ENCODE data around the gene PCDH7.
A peak's percentile ranks its signal among the peaks of the same experiment; 100 is the strongest.

PCDH7 gene

DNA sequence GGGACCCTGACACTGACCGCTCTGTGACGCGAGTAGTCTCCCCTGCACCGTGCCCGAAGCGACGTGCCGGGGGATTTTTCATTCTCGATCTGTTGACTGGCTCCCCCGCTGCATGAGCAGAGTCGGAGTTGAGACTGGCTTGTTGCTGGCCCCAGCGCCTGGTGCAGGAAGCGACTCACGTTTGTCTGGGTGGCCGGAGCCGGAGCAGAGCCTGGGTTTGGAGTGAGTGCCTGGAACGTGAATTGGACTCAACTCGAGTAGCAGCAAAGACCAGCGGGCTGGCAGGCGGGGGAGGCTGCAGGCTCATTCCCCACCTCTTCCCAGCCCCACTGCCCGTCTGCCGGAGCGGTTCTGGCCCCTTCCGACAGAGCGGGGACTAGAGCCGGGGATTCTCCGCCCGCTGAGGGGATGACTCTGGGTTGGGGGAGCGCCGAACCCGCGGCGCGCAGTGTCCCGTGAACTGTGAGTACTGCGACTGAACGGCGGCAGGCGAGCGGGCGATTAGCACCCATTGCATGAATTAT, 554 bp downstream of the PCDH7 start:
- H4K8ac ChIP-seq (ENCODE audit: low read depth, low read length) = no peak overlapping the region
- H3K4me3 ChIP-seq (ENCODE audit: low read length) = peak overlapping the region; percentile 91
- peak overlapping the region; percentile 74 for H3K4me2 ChIP-seq (ENCODE audit: low read length)
- H2BK5ac ChIP-seq (ENCODE audit: low read length) = peak overlapping the region; percentile 51
- H3K27ac ChIP-seq (ENCODE audit: low read depth, low read length) = peak overlapping the region; percentile 46
- no peak overlapping the region for H3K4ac ChIP-seq (ENCODE audit: low read depth, low read length)
- peak overlapping the region; percentile 70 for H3K23ac ChIP-seq (ENCODE audit: low read length)
- peaks cover 14% of the 10 kb centered on the region for H3K79me1 ChIP-seq (ENCODE audit: low read length)
- H3K18ac ChIP-seq (ENCODE audit: low read length) = peak overlapping the region; percentile 70
- no CpG with 5 or more reads among the region's 41 CpGs for WGBS (ENCODE audit: extremely low coverage, insufficient coverage, low lambda C conversion rate)
- H3K56ac ChIP-seq (ENCODE audit: low read length) = peak overlapping the region; percentile 98
- H3K36me3 ChIP-seq (ENCODE audit: control insufficient read depth, insufficient read depth, low read length) = no peaks in the 10 kb centered on the region
- peaks cover 6% of the 10 kb centered on the region for H3K4me1 ChIP-seq (ENCODE audit: control insufficient read depth, low read depth, low read length)
- no peak overlapping the region for H4K5ac ChIP-seq (ENCODE audit: low read length)
- no peak overlapping the region for H2BK120ac ChIP-seq (ENCODE audit: low read depth, low read length)
- no peak overlapping the region for H2AK5ac ChIP-seq (ENCODE audit: low read length)
- H3K27me3 ChIP-seq (ENCODE audit: insufficient read depth, low read length, poor library complexity) = no peaks in the 10 kb centered on the region
- peak overlapping the region; percentile 92 for H3K9ac ChIP-seq (ENCODE audit: low read length)
- peak; percentile 80 for DNase-seq
- peaks cover 22% of the 10 kb centered on the region for H3K79me2 ChIP-seq (ENCODE audit: control insufficient read depth, insufficient read depth, low read length)
- no peak overlapping the region for H2BK15ac ChIP-seq (replicated peaks; ENCODE audit: low read depth)

DNA sequence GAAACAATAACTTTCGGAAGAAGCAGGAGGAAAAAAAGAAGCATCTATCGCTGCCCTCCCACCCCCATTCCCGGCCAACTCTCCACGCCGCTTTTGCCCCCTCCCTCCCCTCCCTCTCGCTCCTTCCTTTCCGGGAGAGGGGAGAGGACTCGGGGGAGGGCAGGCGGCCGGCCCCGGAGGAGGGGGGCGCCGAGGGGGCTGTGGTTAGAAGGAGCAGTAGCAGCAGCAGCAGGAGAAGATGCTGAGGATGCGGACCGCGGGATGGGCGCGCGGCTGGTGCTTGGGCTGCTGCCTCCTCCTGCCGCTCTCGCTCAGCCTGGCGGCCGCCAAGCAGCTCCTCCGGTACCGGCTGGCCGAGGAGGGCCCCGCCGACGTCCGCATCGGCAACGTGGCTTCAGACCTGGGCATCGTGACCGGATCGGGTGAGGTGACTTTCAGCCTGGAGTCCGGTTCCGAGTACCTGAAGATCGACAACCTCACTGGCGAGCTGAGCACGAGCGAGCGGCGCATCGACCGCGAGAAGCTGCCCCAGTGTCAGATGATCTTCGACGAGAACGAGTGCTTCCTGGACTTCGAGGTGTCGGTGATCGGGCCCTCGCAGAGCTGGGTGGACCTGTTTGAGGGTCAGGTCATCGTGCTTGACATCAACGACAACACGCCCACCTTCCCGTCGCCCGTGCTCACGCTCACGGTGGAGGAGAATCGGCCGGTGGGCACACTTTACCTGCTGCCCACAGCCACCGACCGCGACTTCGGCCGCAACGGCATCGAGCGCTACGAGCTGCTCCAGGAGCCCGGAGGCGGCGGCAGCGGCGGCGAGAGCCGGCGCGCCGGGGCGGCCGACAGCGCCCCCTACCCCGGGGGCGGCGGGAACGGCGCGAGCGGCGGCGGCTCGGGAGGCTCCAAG, 1.3 kb downstream of the PCDH7 start:
- H3K4me1 ChIP-seq (ENCODE audit: control insufficient read depth, low read depth, low read length) = peaks cover 6% of the 10 kb centered on the region
- H3K4me3 ChIP-seq (ENCODE audit: low read length) = peak overlapping the region; percentile 91
- peak overlapping the region; percentile 64 for H2BK5ac ChIP-seq (ENCODE audit: low read length)
- no peak overlapping the region for H3K18ac ChIP-seq (ENCODE audit: low read length)
- H2BK120ac ChIP-seq (ENCODE audit: low read depth, low read length) = no peak overlapping the region
- peaks cover 14% of the 10 kb centered on the region for H3K79me1 ChIP-seq (ENCODE audit: low read length)
- H2AK5ac ChIP-seq (ENCODE audit: low read length) = no peak overlapping the region
- peak overlapping the region; percentile 92 for H3K9ac ChIP-seq (ENCODE audit: low read length)
- no peak overlapping the region for H4K8ac ChIP-seq (ENCODE audit: low read depth, low read length)
- H3K4ac ChIP-seq (ENCODE audit: low read depth, low read length) = no peak overlapping the region
- WGBS (ENCODE audit: extremely low coverage, insufficient coverage, low lambda C conversion rate) = no CpG with 5 or more reads among the region's 95 CpGs
- H2BK15ac ChIP-seq (replicated peaks; ENCODE audit: low read depth) = no peak overlapping the region
- peak overlapping the region; percentile 95 for H3K23ac ChIP-seq (ENCODE audit: low read length)
- H3K36me3 ChIP-seq (ENCODE audit: control insufficient read depth, insufficient read depth, low read length) = no peaks in the 10 kb centered on the region
- H3K27ac ChIP-seq (ENCODE audit: low read depth, low read length) = no peak overlapping the region
- peak; percentile 77 for DNase-seq
- peak overlapping the region; percentile 98 for H3K56ac ChIP-seq (ENCODE audit: low read length)
- H3K27me3 ChIP-seq (ENCODE audit: insufficient read depth, low read length, poor library complexity) = no peaks in the 10 kb centered on the region
- no peak overlapping the region for H4K5ac ChIP-seq (ENCODE audit: low read length)
- H3K4me2 ChIP-seq (ENCODE audit: low read length) = peak overlapping the region; percentile 92
- H3K79me2 ChIP-seq (ENCODE audit: control insufficient read depth, insufficient read depth, low read length) = peaks cover 22% of the 10 kb centered on the region

DNA sequence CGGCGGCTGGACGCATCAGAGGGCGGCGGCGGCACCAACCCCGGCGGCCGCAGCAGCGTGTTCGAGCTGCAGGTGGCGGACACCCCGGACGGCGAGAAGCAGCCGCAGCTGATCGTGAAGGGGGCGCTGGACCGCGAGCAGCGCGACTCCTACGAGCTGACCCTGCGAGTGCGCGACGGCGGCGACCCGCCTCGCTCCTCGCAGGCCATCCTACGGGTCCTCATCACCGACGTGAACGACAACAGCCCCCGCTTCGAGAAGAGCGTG, 1.9 kb downstream of the PCDH7 start:
- Histone ChIP-seq H2BK15ac (replicated peaks; ENCODE audit: low read depth) (no peak overlapping the region), H4K8ac (ENCODE audit: low read depth, low read length) (no peak overlapping the region), H3K9ac (ENCODE audit: low read length) (peak overlapping the region; percentile 74), H2AK5ac (ENCODE audit: low read length) (no peak overlapping the region), H3K4me2 (ENCODE audit: low read length) (peak overlapping the region; percentile 82), H3K23ac (ENCODE audit: low read length) (no peak overlapping the region), H4K5ac (ENCODE audit: low read length) (no peak overlapping the region), H3K79me1 (ENCODE audit: low read length) (peaks cover 14% of the 10 kb centered on the region), H3K27me3 (ENCODE audit: insufficient read depth, low read length, poor library complexity) (no peaks in the 10 kb centered on the region), H3K4ac (ENCODE audit: low read depth, low read length) (no peak overlapping the region), H3K18ac (ENCODE audit: low read length) (no peak overlapping the region), H3K27ac (ENCODE audit: low read depth, low read length) (no peak overlapping the region), H2BK120ac (ENCODE audit: low read depth, low read length) (no peak overlapping the region), H2BK5ac (ENCODE audit: low read length) (no peak overlapping the region), H3K4me3 (ENCODE audit: low read length) (peak overlapping the region; percentile 14), H3K56ac (ENCODE audit: low read length) (peak overlapping the region; percentile 91), H3K36me3 (ENCODE audit: control insufficient read depth, insufficient read depth, low read length) (no peaks in the 10 kb centered on the region), H3K4me1 (ENCODE audit: control insufficient read depth, low read depth, low read length) (peaks cover 6% of the 10 kb centered on the region), H3K79me2 (ENCODE audit: control insufficient read depth, insufficient read depth, low read length) (peaks cover 22% of the 10 kb centered on the region)
- no CpG with 5 or more reads among the region's 39 CpGs for WGBS (ENCODE audit: extremely low coverage, insufficient coverage, low lambda C conversion rate)
- no peak for DNase-seq

DNA sequence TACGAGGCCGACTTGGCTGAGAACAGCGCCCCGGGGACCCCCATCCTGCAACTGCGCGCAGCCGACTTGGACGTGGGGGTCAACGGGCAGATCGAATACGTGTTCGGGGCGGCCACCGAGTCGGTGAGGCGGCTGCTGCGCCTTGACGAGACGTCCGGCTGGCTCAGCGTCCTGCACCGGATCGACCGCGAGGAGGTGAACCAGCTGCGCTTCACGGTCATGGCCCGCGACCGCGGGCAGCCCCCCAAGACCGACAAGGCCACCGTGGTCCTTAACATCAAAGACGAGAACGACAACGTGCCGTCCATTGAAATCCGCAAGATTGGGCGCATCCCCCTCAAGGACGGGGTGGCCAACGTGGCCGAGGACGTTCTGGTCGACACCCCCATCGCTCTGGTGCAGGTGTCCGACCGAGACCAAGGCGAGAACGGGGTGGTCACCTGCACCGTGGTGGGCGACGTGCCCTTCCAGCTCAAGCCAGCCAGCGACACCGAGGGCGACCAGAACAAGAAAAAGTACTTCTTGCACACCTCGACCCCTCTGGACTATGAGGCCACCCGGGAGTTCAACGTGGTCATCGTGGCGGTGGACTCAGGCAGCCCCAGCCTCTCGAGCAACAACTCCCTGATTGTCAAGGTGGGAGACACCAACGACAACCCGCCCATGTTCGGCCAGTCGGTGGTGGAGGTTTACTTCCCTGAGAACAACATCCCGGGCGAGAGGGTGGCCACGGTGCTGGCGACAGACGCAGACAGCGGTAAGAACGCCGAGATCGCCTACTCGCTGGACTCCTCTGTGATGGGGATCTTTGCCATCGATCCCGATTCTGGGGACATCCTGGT, 2.4 kb downstream of the PCDH7 start:
- peaks cover 23% of the 10 kb centered on the region for H3K79me2 ChIP-seq (ENCODE audit: control insufficient read depth, insufficient read depth, low read length)
- H2BK15ac ChIP-seq (replicated peaks; ENCODE audit: low read depth) = no peak overlapping the region
- H3K36me3 ChIP-seq (ENCODE audit: control insufficient read depth, insufficient read depth, low read length) = no peaks in the 10 kb centered on the region
- no peak overlapping the region for H2AK5ac ChIP-seq (ENCODE audit: low read length)
- no peak overlapping the region for H2BK5ac ChIP-seq (ENCODE audit: low read length)
- no peak overlapping the region for H3K4ac ChIP-seq (ENCODE audit: low read depth, low read length)
- H3K23ac ChIP-seq (ENCODE audit: low read length) = peak overlapping the region; percentile 91
- H3K4me2 ChIP-seq (ENCODE audit: low read length) = peak overlapping the region; percentile 82
- DNase-seq = peak; percentile 22
- no peak overlapping the region for H4K5ac ChIP-seq (ENCODE audit: low read length)
- H3K56ac ChIP-seq (ENCODE audit: low read length) = peak overlapping the region; percentile 91
- H3K79me1 ChIP-seq (ENCODE audit: low read length) = peaks cover 14% of the 10 kb centered on the region
- H3K27me3 ChIP-seq (ENCODE audit: insufficient read depth, low read length, poor library complexity) = no peaks in the 10 kb centered on the region
- peak overlapping the region; percentile 74 for H3K9ac ChIP-seq (ENCODE audit: low read length)
- no peak overlapping the region for H2BK120ac ChIP-seq (ENCODE audit: low read depth, low read length)
- H3K18ac ChIP-seq (ENCODE audit: low read length) = no peak overlapping the region
- H3K27ac ChIP-seq (ENCODE audit: low read depth, low read length) = no peak overlapping the region
- peaks cover 6% of the 10 kb centered on the region for H3K4me1 ChIP-seq (ENCODE audit: control insufficient read depth, low read depth, low read length)
- WGBS (ENCODE audit: extremely low coverage, insufficient coverage, low lambda C conversion rate) = no CpG with 5 or more reads among the region's 77 CpGs
- H4K8ac ChIP-seq (ENCODE audit: low read depth, low read length) = no peak overlapping the region
- peak overlapping the region; percentile 14 for H3K4me3 ChIP-seq (ENCODE audit: low read length)

DNA sequence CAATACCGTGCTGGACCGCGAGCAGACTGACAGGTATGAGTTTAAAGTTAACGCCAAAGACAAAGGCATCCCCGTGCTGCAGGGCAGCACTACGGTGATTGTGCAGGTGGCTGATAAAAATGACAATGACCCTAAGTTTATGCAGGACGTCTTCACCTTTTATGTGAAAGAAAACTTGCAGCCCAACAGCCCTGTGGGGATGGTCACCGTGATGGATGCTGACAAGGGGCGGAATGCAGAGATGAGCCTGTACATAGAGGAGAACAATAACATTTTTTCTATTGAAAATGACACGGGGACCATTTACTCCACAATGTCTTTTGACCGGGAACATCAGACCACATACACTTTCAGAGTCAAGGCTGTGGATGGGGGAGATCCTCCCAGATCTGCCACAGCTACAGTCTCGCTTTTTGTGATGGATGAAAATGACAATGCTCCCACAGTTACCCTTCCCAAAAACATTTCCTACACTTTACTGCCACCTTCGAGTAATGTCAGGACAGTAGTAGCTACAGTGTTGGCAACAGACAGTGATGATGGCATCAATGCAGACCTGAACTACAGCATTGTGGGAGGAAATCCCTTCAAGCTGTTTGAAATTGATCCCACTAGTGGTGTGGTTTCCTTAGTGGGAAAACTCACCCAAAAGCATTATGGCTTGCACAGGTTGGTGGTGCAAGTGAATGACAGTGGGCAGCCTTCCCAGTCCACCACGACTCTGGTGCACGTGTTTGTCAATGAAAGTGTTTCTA, 3.2 kb downstream of the PCDH7 start:
- Histone ChIP-seq H3K4me2 (ENCODE audit: low read length) (peak overlapping the region; percentile 82), H4K8ac (ENCODE audit: low read depth, low read length) (no peak overlapping the region), H2BK120ac (ENCODE audit: low read depth, low read length) (no peak overlapping the region), H2BK5ac (ENCODE audit: low read length) (no peak overlapping the region), H3K4ac (ENCODE audit: low read depth, low read length) (no peak overlapping the region), H3K27ac (ENCODE audit: low read depth, low read length) (no peak overlapping the region), H4K5ac (ENCODE audit: low read length) (no peak overlapping the region), H3K79me2 (ENCODE audit: control insufficient read depth, insufficient read depth, low read length) (peaks cover 23% of the 10 kb centered on the region), H3K4me3 (ENCODE audit: low read length) (peak overlapping the region; percentile 16), H3K9ac (ENCODE audit: low read length) (peak overlapping the region; percentile 74), H3K79me1 (ENCODE audit: low read length) (peaks cover 14% of the 10 kb centered on the region), H3K36me3 (ENCODE audit: control insufficient read depth, insufficient read depth, low read length) (no peaks in the 10 kb centered on the region), H3K56ac (ENCODE audit: low read length) (peak overlapping the region; percentile 91), H3K18ac (ENCODE audit: low read length) (no peak overlapping the region), H3K4me1 (ENCODE audit: control insufficient read depth, low read depth, low read length) (peaks cover 6% of the 10 kb centered on the region), H3K23ac (ENCODE audit: low read length) (no peak overlapping the region), H2BK15ac (replicated peaks; ENCODE audit: low read depth) (no peak overlapping the region), H3K27me3 (ENCODE audit: insufficient read depth, low read length, poor library complexity) (no peaks in the 10 kb centered on the region), H2AK5ac (ENCODE audit: low read length) (no peak overlapping the region)
- no CpG with 5 or more reads among the region's 15 CpGs for WGBS (ENCODE audit: extremely low coverage, insufficient coverage, low lambda C conversion rate)
- peak; percentile 4 for DNase-seq
